ENCODE data around the gene ATP6V1F. TPM values are rescaled to one million over a fixed set of nuclear protein-coding genes. Genes with fewer than 3 reads are reported as not detected.

The ATP6V1F gene
- total RNA-seq, 1 donor from 2014 or later, result 180 TPM

GRCh38 chr7:128849156-128849515, 13.5 kb upstream of the ATP6V1F start:
- intact Hi-C loops (cut with DNase I), result no loop called here
- no peak for DNase-seq

GRCh38 chr7:128849804-128850490, 12.7 kb upstream of the ATP6V1F start:
- DNase-seq, result no peak
- no peak overlapping the region for H3K4me3 ChIP-seq
- no peaks in the 10 kb centered on the region for H3K27me3 ChIP-seq
- no peak overlapping the region for H3K27ac ChIP-seq
- no peaks in the 10 kb centered on the region for H3K36me3 ChIP-seq
- no peak for ATAC-seq
- H3K4me1 ChIP-seq, result no peaks in the 10 kb centered on the region
- intact Hi-C loops (cut with DNase I), result no loop called here
- no peak for TF ChIP-seq CTCF (IDR thresholded peaks at IDR 0.05)
- H3K9me3 ChIP-seq, result no peaks in the 10 kb centered on the region

More at GRCh38 chr7:128849156-128849515, 13.5 kb upstream of the ATP6V1F start:
- H3K27me3 ChIP-seq, result no peaks in the 10 kb centered on the region
- no peaks in the 10 kb centered on the region for H3K9me3 ChIP-seq
- no peak for TF ChIP-seq CTCF (IDR thresholded peaks at IDR 0.05)
- H3K27ac ChIP-seq, result no peak overlapping the region
- ATAC-seq, result no peak
- H3K4me3 ChIP-seq, result no peak overlapping the region
- H3K36me3 ChIP-seq, result no peaks in the 10 kb centered on the region
- no peaks in the 10 kb centered on the region for H3K4me1 ChIP-seq

GRCh38 chr7:128852537-128853254, 10.0 kb upstream of the ATP6V1F start:
- Histone ChIP-seq H3K4me1 (no peaks in the 10 kb centered on the region), H3K27me3 (no peaks in the 10 kb centered on the region), H3K36me3 (no peaks in the 10 kb centered on the region), H3K4me3 (no peak overlapping the region), H3K9me3 (no peaks in the 10 kb centered on the region), H3K27ac (no peak overlapping the region)
- ATAC-seq, result no peak
- TF ChIP-seq CTCF (IDR thresholded peaks at IDR 0.05), result no peak
- no peak for DNase-seq
- intact Hi-C loops (cut with DNase I), result no loop called here

GRCh38 chr7:128853799-128854198, 8.9 kb upstream of the ATP6V1F start:
- Histone ChIP-seq H3K4me1 (no peaks in the 10 kb centered on the region), H3K27ac (no peak overlapping the region), H3K36me3 (no peaks in the 10 kb centered on the region), H3K9me3 (no peaks in the 10 kb centered on the region), H3K4me3 (no peak overlapping the region), H3K27me3 (no peaks in the 10 kb centered on the region)
- no peak for TF ChIP-seq CTCF (IDR thresholded peaks at IDR 0.05)
- intact Hi-C loops (cut with DNase I), result no loop called here
- DNase-seq (no peak), ATAC-seq (no peak)

- no peak for TF ChIP-seq CTCF (IDR thresholded peaks at IDR 0.05)
- H3K9me3 ChIP-seq, result no peaks in the 10 kb centered on the region
- intact Hi-C loops (cut with DNase I), result no loop called here
Observed at GRCh38 chr7:128854396-128854795, 8.3 kb upstream of the ATP6V1F start.

More at GRCh38 chr7:128854396-128854795, 8.3 kb upstream of the ATP6V1F start:
- H3K4me3 ChIP-seq, result no peak overlapping the region
- no peaks in the 10 kb centered on the region for H3K27me3 ChIP-seq
- no peak for ATAC-seq
- H3K36me3 ChIP-seq, result no peaks in the 10 kb centered on the region
- no peak overlapping the region for H3K27ac ChIP-seq
- no peaks in the 10 kb centered on the region for H3K4me1 ChIP-seq
- DNase-seq, result no peak

All from upper lobe of right lung (tissue), 1 donor.